SK-N-SH (cell line): ENCODE data around the gene ERC1. TPM values are rescaled to one million over a fixed set of nuclear protein-coding genes. Genes with fewer than 3 reads are reported as not detected.

Experiments
- CTCF ChIA-PET: fragments of 300-600, 350-600 bp; formaldehyde crosslinking; extraction: SDS; loops from one replicate; lab custom pipeline; 2021; lab: Yijun Ruan, JAX
- POLR2A ChIA-PET: fragments of 350-600 bp; sonication (Branson Sonifier 250); formaldehyde crosslinking; extraction: SDS; loops from one replicate; lab custom pipeline; 2020; ENCODE audit warnings: antibody characterized with exemption, inconsistent platforms; lab: Yijun Ruan, JAX
- DNase-seq: peaks from one replicate; pipeline ENCODE4 v3.0.0; 2012
- H2AFZ ChIP-seq: fragments of 200-600 bp; sonication (generic); 2 replicates; pipeline ENCODE4 v1.8.1; 2016; ENCODE audit warnings: antibody characterized with exemption, mild to moderate bottlenecking, low read depth
- H3F3A ChIP-seq: fragments of 200-600 bp; sonication (generic); replicated peaks from 2 replicates; pipeline ENCODE3; 2016; ENCODE audit warnings: antibody characterized with exemption, mild to moderate bottlenecking; ENCODE audit not compliant: insufficient read depth
- H3K27ac ChIP-seq, 2 experiments: fragments of 200-500 bp in 1 of 2; fragments of 200-600 bp in 1 of 2; sonication (Bioruptor generic) in 1 of 2; sonication (generic), shearing (Covaris generic) in 1 of 2; 2 replicates each; pipeline versions ENCODE4 v1.5.1 to v1.6.1; 2014 to 2016; ENCODE audit warnings: low read depth in 2 of 2, inconsistent platforms in 1 of 2, low read length in 1 of 2, mild to moderate bottlenecking in 1 of 2, mixed read lengths in 1 of 2
- H3K27me3 ChIP-seq: fragments of 200-600 bp; sonication (generic), shearing (Covaris generic); 2 replicates; pipeline ENCODE4 v1.6.1; 2016; ENCODE audit warnings: mixed run types; ENCODE audit not compliant: insufficient read depth
- H3K36me3 ChIP-seq, 2 experiments: fragments of 200-500 bp in 1 of 2; fragments of 200-600 bp in 1 of 2; sonication (Bioruptor generic) in 1 of 2; sonication (generic) in 1 of 2; replicated peaks in 1 of 2; 2 replicates each; pipeline versions ENCODE3 to v1.5.1; 2014 to 2016; ENCODE audit warnings: low read length in 1 of 2, mild to moderate bottlenecking in 1 of 2; ENCODE audit not compliant: insufficient read depth in 2 of 2, control insufficient read depth in 1 of 2
- H3K4me1 ChIP-seq, 2 experiments: fragments of 200-500 bp in 1 of 2; fragments of 200-600 bp in 1 of 2; sonication (Bioruptor generic) in 1 of 2; sonication (generic), shearing (Covaris generic) in 1 of 2; 2 replicates each; pipeline versions ENCODE4 v1.5.1 to v1.6.1; 2014 to 2016; ENCODE audit warnings: low read depth in 1 of 2, low read length in 1 of 2, mixed run types in 1 of 2; ENCODE audit not compliant: insufficient read depth in 2 of 2, control insufficient read depth in 1 of 2
- H3K4me2 ChIP-seq: fragments of 200-600 bp; sonication (generic), shearing (Covaris generic); 2 replicates; pipeline ENCODE4 v1.6.1; 2017; ENCODE audit warnings: mixed run types
- H3K4me3 ChIP-seq, 2 experiments: fragments of 200-500 bp in 1 of 2; fragments of 200-600 bp in 1 of 2; sonication (Bioruptor generic) in 1 of 2; sonication (generic), shearing (Covaris generic) in 1 of 2; 2 replicates each; pipeline versions ENCODE4 v1.5.1 to v1.8.1; 2014 to 2016; ENCODE audit warnings: low read depth in 2 of 2, inconsistent platforms in 1 of 2, low read length in 1 of 2, mild to moderate bottlenecking in 1 of 2, mixed read lengths in 1 of 2, moderate library complexity in 1 of 2
- H3K79me2 ChIP-seq: fragments of 200-600 bp; sonication (generic); 2 replicates; pipeline ENCODE4 v1.8.1; 2017; ENCODE audit warnings: mild to moderate bottlenecking; ENCODE audit not compliant: insufficient read depth
- H3K9ac ChIP-seq: fragments of 200-600 bp; sonication (generic); 2 replicates; pipeline ENCODE4 v1.6.1; 2017; ENCODE audit warnings: mixed run types
- H3K9me2 ChIP-seq: fragments of 200-600 bp; sonication (generic); 2 replicates; pipeline ENCODE4 v1.6.1; 2017; ENCODE audit warnings: mixed run types
- H3K9me3 ChIP-seq: fragments of 200-600 bp; sonication (generic); 2 replicates; pipeline ENCODE4 v1.6.1; 2017; ENCODE audit warnings: mixed run types, mild to moderate bottlenecking, moderate library complexity
- H4K20me1 ChIP-seq: fragments of 200-600 bp; sonication (generic); 2 replicates; pipeline ENCODE4 v1.6.1; 2017; ENCODE audit warnings: mild to moderate bottlenecking, mixed run types; ENCODE audit not compliant: insufficient read depth
- EP300 ChIP-seq, 2 experiments: IDR thresholded peaks; 2 replicates each; pipeline versions ENCODE4 v1.4.0 to v1.6.1; 2012; ENCODE audit warnings: borderline replicate concordance in 1 of 2, low read depth in 1 of 2, low read length in 1 of 2
- FOSL2 ChIP-seq: IDR thresholded peaks from 2 replicates; pipeline ENCODE4 v1.4.0; 2012; ENCODE audit warnings: low read depth, mild to moderate bottlenecking, moderate library complexity, borderline replicate concordance
- FOXM1 ChIP-seq: IDR thresholded peaks from 2 replicates; pipeline ENCODE4 v1.4.0; 2012; ENCODE audit warnings: low read depth, mild to moderate bottlenecking
- GABPA ChIP-seq: IDR thresholded peaks from 2 replicates; pipeline ENCODE4 v1.4.0; 2012; ENCODE audit warnings: low read depth, mild to moderate bottlenecking
- GATA2 ChIP-seq: sonication (generic); formaldehyde crosslinking; IDR thresholded peaks from 2 replicates; pipeline ENCODE4 v1.5.0; 2020; ENCODE audit warnings: mild to moderate bottlenecking, missing genetic modification reagents
- JUND ChIP-seq: IDR thresholded peaks from 2 replicates; pipeline ENCODE4 v1.4.0; 2012
- MEF2A ChIP-seq: IDR thresholded peaks from 2 replicates; pipeline ENCODE4 v1.4.0; 2012; ENCODE audit warnings: low read depth, borderline replicate concordance
- NRF1 ChIP-seq: IDR thresholded peaks from 2 replicates; pipeline ENCODE4 v1.6.1; 2012; ENCODE audit warnings: low read depth, mild to moderate bottlenecking, low read length
- POLR2AphosphoS5 ChIP-seq: IDR thresholded peaks from 2 replicates; pipeline ENCODE4 v1.6.1; 2012; ENCODE audit warnings: low read depth, low read length
- RAD21 ChIP-seq: IDR thresholded peaks from 2 replicates; pipeline ENCODE4 v1.6.1; 2012; ENCODE audit warnings: mild to moderate bottlenecking, low read length
- RFX5 ChIP-seq: IDR thresholded peaks from 2 replicates; pipeline ENCODE4 v1.6.1; 2012; ENCODE audit warnings: mild to moderate bottlenecking, improper control_type of control experiment, low read length
- RXRA ChIP-seq: IDR thresholded peaks from 2 replicates; pipeline ENCODE4 v1.4.0; 2012; ENCODE audit warnings: low read depth, mild to moderate bottlenecking, borderline replicate concordance
- SIN3A ChIP-seq: IDR thresholded peaks from 2 replicates; pipeline ENCODE4 v1.6.1; 2012; ENCODE audit warnings: low read depth, mild to moderate bottlenecking, low read length, moderate library complexity, borderline replicate concordance
- SMC3 ChIP-seq: IDR thresholded peaks from 2 replicates; pipeline ENCODE4 v1.6.1; 2012; ENCODE audit warnings: low read depth, low read length, improper control_type of control experiment
- TAF1 ChIP-seq: IDR thresholded peaks from 2 replicates; pipeline ENCODE4 v1.6.1; 2012; ENCODE audit warnings: low read depth, mild to moderate bottlenecking, low read length, moderate library complexity, borderline replicate concordance
- TCF12 ChIP-seq: IDR thresholded peaks from 2 replicates; pipeline ENCODE4 v1.4.0; 2012
- USF2 ChIP-seq: fragments of 150-350 bp; IDR thresholded peaks from 2 replicates; pipeline ENCODE4 v1.6.1; 2017; ENCODE audit warnings: antibody characterized with exemption, low read length, low read depth, borderline replicate concordance
- WGBS: methylation state at CpG from one replicate; pipeline ENCODE4 v1.1.6; 2017; ENCODE audit warnings: low lambda C conversion rate; 5-methylcytosine and 5-hydroxymethylcytosine counted together
- polyA plus RNA-seq, 3 experiments: library from polyadenylated mRNA; depleted of rRNA; stranded (reverse); fragments of >200 nt; gene quantifications; 2 replicates each; pipeline ENCODE4 v1.2.3, GENCODE V29; 2012
- TF ChIP-seq, protein P1 (sequence below): IDR thresholded peaks from 2 replicates; pipeline ENCODE4; 2012
- TF ChIP-seq, protein P2 (sequence below): IDR thresholded peaks from 2 replicates; pipeline ENCODE4 v1.4.0; 2012; ENCODE audit warnings: low read depth, borderline replicate concordance
- TF ChIP-seq, protein P3 (sequence below): fragments of 200-600 bp; sonication (generic); IDR thresholded peaks from 2 replicates; pipeline ENCODE4 v1.6.1; 2017; ENCODE audit warnings: antibody characterized with exemption, mild to moderate bottlenecking, moderate library complexity

The ERC1 gene
- polyA plus RNA-seq, 1 of the 3 experiments (the other 2 are of a cell fraction) = 7.5 TPM

GRCh38 chr12:1418144-1418543, 427.1 kb downstream of the ERC1 start:
- peaks cover 5 to 23% of the 10 kb centered on the region in 2 experiments for H3K36me3 ChIP-seq
- TF ChIP-seq RAD21 (no peak), FOSL2 (no peak), FOXM1 (no peak), JUND (no peak), GATA2 (CRISPR knock-in tag) (no peak), POLR2AphosphoS5 (no peak), SIN3A (no peak), SMC3 (no peak), TCF12 (no peak), RFX5 (no peak), GABPA (no peak), RXRA (no peak), EP300 (IDR thresholded peaks at IDR 0.05; ENCODE audit: borderline replicate concordance in 1 of 2, low read depth in 1 of 2, low read length in 1 of 2) (no peak), TAF1 (no peak), USF2 (no peak), MEF2A (no peak), NRF1 (no peak)
- TF ChIP-seq, protein P1, sequence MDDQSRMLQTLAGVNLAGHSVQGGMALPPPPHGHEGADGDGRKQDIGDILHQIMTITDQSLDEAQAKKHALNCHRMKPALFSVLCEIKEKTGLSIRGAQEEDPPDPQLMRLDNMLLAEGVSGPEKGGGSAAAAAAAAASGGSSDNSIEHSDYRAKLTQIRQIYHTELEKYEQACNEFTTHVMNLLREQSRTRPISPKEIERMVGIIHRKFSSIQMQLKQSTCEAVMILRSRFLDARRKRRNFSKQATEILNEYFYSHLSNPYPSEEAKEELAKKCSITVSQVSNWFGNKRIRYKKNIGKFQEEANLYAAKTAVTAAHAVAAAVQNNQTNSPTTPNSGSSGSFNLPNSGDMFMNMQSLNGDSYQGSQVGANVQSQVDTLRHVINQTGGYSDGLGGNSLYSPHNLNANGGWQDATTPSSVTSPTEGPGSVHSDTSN = no peak
- TF ChIP-seq, protein P2, sequence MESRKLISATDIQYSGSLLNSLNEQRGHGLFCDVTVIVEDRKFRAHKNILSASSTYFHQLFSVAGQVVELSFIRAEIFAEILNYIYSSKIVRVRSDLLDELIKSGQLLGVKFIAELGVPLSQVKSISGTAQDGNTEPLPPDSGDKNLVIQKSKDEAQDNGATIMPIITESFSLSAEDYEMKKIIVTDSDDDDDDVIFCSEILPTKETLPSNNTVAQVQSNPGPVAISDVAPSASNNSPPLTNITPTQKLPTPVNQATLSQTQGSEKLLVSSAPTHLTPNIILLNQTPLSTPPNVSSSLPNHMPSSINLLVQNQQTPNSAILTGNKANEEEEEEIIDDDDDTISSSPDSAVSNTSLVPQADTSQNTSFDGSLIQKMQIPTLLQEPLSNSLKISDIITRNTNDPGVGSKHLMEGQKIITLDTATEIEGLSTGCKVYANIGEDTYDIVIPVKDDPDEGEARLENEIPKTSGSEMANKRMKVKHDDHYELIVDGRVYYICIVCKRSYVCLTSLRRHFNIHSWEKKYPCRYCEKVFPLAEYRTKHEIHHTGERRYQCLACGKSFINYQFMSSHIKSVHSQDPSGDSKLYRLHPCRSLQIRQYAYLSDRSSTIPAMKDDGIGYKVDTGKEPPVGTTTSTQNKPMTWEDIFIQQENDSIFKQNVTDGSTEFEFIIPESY = no peak
- TF ChIP-seq, protein P3, sequence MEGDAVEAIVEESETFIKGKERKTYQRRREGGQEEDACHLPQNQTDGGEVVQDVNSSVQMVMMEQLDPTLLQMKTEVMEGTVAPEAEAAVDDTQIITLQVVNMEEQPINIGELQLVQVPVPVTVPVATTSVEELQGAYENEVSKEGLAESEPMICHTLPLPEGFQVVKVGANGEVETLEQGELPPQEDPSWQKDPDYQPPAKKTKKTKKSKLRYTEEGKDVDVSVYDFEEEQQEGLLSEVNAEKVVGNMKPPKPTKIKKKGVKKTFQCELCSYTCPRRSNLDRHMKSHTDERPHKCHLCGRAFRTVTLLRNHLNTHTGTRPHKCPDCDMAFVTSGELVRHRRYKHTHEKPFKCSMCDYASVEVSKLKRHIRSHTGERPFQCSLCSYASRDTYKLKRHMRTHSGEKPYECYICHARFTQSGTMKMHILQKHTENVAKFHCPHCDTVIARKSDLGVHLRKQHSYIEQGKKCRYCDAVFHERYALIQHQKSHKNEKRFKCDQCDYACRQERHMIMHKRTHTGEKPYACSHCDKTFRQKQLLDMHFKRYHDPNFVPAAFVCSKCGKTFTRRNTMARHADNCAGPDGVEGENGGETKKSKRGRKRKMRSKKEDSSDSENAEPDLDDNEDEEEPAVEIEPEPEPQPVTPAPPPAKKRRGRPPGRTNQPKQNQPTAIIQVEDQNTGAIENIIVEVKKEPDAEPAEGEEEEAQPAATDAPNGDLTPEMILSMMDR = no peak
- peaks cover 9% of the 10 kb centered on the region for H3K9me3 ChIP-seq
- no peak overlapping the region for H3K27ac ChIP-seq
- WGBS = 81% methylated on average over 2 of the region's 2 CpGs
- H2AFZ ChIP-seq = no peak overlapping the region
- H3K9ac ChIP-seq = no peak overlapping the region
- no peak for DNase-seq
- H3F3A ChIP-seq = no peaks in the 10 kb centered on the region
- H3K9me2 ChIP-seq = no peaks in the 10 kb centered on the region
- H3K4me1 ChIP-seq = no peaks in the 10 kb centered on the region
- ChIA-PET CTCF (no interaction called here), POLR2A (no interaction called here)
- no peaks in the 10 kb centered on the region for H4K20me1 ChIP-seq
- no peak overlapping the region for H3K4me3 ChIP-seq
- H3K27me3 ChIP-seq = no peaks in the 10 kb centered on the region
- H3K4me2 ChIP-seq = no peak overlapping the region
- H3K79me2 ChIP-seq = no peaks in the 10 kb centered on the region
